WTC11 (cell line): Measurements from ENCODE around the gene MFNG. TPM values are rescaled to one million over a fixed set of nuclear protein-coding genes. Genes with fewer than 3 reads are reported as not detected.

Experiments
- ATAC-seq: fragments of 200-7000 bp; cut with Tn5 transposase; 2 replicates; pipeline ENCODE4 v1.10.0; 2021; ENCODE audit warnings: mild to moderate bottlenecking, moderate library complexity
- CTCF ChIA-PET: fragments of 300-600 bp; sonication (Branson Sonifier 250); formaldehyde crosslinking; loops from one replicate; lab custom pipeline; 2021; ENCODE audit warnings: antibody characterized with exemption; lab: Charles Lee
- POLR2A ChIA-PET: fragments of 350-600 bp; sonication (Branson Sonifier 250); formaldehyde crosslinking; loops from one replicate; lab custom pipeline; 2021; ENCODE audit warnings: antibody characterized with exemption; lab: Charles Lee
- DNase-seq: peaks from one replicate; pipeline ENCODE4 v3.0.0; 2021; ENCODE audit warnings: low spot score
- H3K27ac Mint-ChIP-seq: 2 replicates; pipeline ENCODE4 v1.8.0; 2021; ENCODE audit warnings: mixed read lengths
- H3K27me3 Mint-ChIP-seq: 2 replicates; pipeline ENCODE4 v1.8.0; 2021; ENCODE audit warnings: low read depth, mild to moderate bottlenecking, moderate library complexity, mixed read lengths
- H3K36me3 Mint-ChIP-seq: 2 replicates; pipeline ENCODE4 v1.8.0; 2021; ENCODE audit warnings: mixed read lengths
- H3K4me1 Mint-ChIP-seq: 2 replicates; pipeline ENCODE4 v1.8.0; 2022; ENCODE audit warnings: mixed read lengths
- H3K4me3 Mint-ChIP-seq: 2 replicates; pipeline ENCODE4 v1.8.0; 2021; ENCODE audit warnings: mild to moderate bottlenecking, moderate library complexity, mixed read lengths
- H3K9me3 Mint-ChIP-seq: 2 replicates; pipeline ENCODE4 v1.8.0; 2021; ENCODE audit warnings: mixed read lengths
- ATF1 ChIP-seq: sonication (generic); formaldehyde crosslinking; IDR thresholded peaks from 2 replicates; pipeline ENCODE4 v1.8.1; 2023; ENCODE audit warnings: mild to moderate bottlenecking, moderate library complexity, missing genetic modification reagents
- ETV6 ChIP-seq: sonication (generic); formaldehyde crosslinking; IDR thresholded peaks from 2 replicates; pipeline ENCODE4 v1.8.1; 2022; ENCODE audit warnings: mild to moderate bottlenecking, missing genetic modification reagents
- GABPB1 ChIP-seq: sonication (generic); formaldehyde crosslinking; IDR thresholded peaks from 2 replicates; pipeline ENCODE4 v1.8.1; 2023; ENCODE audit warnings: mild to moderate bottlenecking, missing genetic modification reagents
- KAT7 ChIP-seq: sonication (generic); formaldehyde crosslinking; IDR thresholded peaks from 2 replicates; pipeline ENCODE4 v1.8.1; 2023; ENCODE audit warnings: missing genetic modification reagents, mild to moderate bottlenecking, borderline replicate concordance
- NFATC4 ChIP-seq: fragments of 250-450 bp; sonication (Bioruptor Pico); IDR thresholded peaks from 2 replicates; pipeline ENCODE4 v1.9.0; 2021; ENCODE audit warnings: mild to moderate bottlenecking
- NFYB ChIP-seq: sonication (generic); formaldehyde crosslinking; conservative IDR thresholded peaks from 2 replicates; pipeline ENCODE4 v1.8.0; 2022; ENCODE audit warnings: low read depth, missing genetic modification reagents
- NR1H2 ChIP-seq: sonication (generic); formaldehyde crosslinking; IDR thresholded peaks from 2 replicates; pipeline ENCODE4 v1.9.0; 2021; ENCODE audit warnings: mild to moderate bottlenecking, moderate library complexity, missing genetic modification reagents
- NR2C2 ChIP-seq: sonication (generic); formaldehyde crosslinking; IDR thresholded peaks from 2 replicates; pipeline ENCODE4 v1.8.0; 2022; ENCODE audit warnings: mild to moderate bottlenecking, missing genetic modification reagents
- RORB ChIP-seq: fragments of 250-450 bp; sonication (Bioruptor Pico); IDR thresholded peaks from 2 replicates; pipeline ENCODE4 v1.9.0; 2021; ENCODE audit warnings: mild to moderate bottlenecking
- ZNF121 ChIP-seq: sonication (generic); formaldehyde crosslinking; IDR thresholded peaks from 2 replicates; pipeline ENCODE4 v1.8.0; 2023; ENCODE audit warnings: missing genetic modification reagents
- ZNF232 ChIP-seq: sonication (generic); formaldehyde crosslinking; IDR thresholded peaks from 2 replicates; pipeline ENCODE4 v1.8.0; 2022; ENCODE audit warnings: mild to moderate bottlenecking, missing genetic modification reagents
- ZNF671 ChIP-seq: fragments of 250-450 bp; sonication (Bioruptor Pico); IDR thresholded peaks from 2 replicates; pipeline ENCODE4 v1.8.0; 2021; ENCODE audit warnings: mild to moderate bottlenecking
- total RNA-seq: library from RNA; stranded (reverse); gene quantifications from 3 replicates; pipeline ENCODE4 v1.2.3, GENCODE V29; 2021
- TF ChIP-seq, protein P1 (sequence below): sonication (generic); formaldehyde crosslinking; IDR thresholded peaks from 2 replicates; pipeline ENCODE4 v1.8.1; 2023; ENCODE audit warnings: mild to moderate bottlenecking, missing genetic modification reagents
- TF ChIP-seq, protein P2 (sequence below): sonication (generic); formaldehyde crosslinking; IDR thresholded peaks from 2 replicates; pipeline ENCODE4 v1.8.0; 2022; ENCODE audit warnings: mild to moderate bottlenecking, missing genetic modification reagents
- TF ChIP-seq, protein P3 (sequence below): sonication (generic); formaldehyde crosslinking; IDR thresholded peaks from 2 replicates; pipeline ENCODE4 v1.8.1; 2022; ENCODE audit warnings: mild to moderate bottlenecking, missing genetic modification reagents, moderate library complexity, borderline replicate concordance
- TF ChIP-seq, protein P4 (sequence below): sonication (generic); formaldehyde crosslinking; IDR thresholded peaks from 2 replicates; pipeline ENCODE4 v1.8.0; 2023; ENCODE audit warnings: missing genetic modification reagents
- TF ChIP-seq, protein P5 (sequence below): sonication (generic); formaldehyde crosslinking; IDR thresholded peaks from 2 replicates; pipeline ENCODE4 v1.8.0; 2022; ENCODE audit warnings: mild to moderate bottlenecking, missing genetic modification reagents
- TF ChIP-seq, protein P6 (sequence below): sonication (generic); formaldehyde crosslinking; IDR thresholded peaks from 2 replicates; pipeline ENCODE4 v1.8.1; 2022; ENCODE audit warnings: mild to moderate bottlenecking, moderate library complexity, missing genetic modification reagents

MFNG gene
- total RNA-seq, 1 experiment from 2014 or later, result 3.2 TPM

DNA sequence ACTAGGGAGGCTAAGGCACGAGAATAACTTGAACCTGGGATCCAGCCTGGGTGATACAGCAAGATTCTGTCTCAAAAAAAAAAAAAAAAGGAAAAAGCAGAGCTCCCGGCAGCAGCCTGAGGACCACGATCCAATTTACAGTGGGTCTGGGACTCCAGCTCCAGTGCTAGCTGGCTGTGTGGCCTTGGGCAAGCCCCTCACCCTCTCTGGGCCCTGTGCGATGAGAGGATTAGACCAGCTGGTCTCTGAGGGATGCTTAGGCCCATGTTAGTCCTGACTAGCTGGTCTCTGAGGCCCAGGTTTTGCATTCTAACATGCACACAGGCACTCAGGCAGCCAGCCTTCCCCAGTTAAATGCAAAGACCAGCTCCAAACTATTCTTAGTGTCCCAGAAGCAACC is 19.4 kb upstream of the MFNG start (continued):
- TF ChIP-seq, protein P1, sequence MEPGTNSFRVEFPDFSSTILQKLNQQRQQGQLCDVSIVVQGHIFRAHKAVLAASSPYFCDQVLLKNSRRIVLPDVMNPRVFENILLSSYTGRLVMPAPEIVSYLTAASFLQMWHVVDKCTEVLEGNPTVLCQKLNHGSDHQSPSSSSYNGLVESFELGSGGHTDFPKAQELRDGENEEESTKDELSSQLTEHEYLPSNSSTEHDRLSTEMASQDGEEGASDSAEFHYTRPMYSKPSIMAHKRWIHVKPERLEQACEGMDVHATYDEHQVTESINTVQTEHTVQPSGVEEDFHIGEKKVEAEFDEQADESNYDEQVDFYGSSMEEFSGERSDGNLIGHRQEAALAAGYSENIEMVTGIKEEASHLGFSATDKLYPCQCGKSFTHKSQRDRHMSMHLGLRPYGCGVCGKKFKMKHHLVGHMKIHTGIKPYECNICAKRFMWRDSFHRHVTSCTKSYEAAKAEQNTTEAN (CRISPR knock-in tag), result no peak
- TF ChIP-seq ZNF232 (CRISPR knock-in tag), result no peak

DNA sequence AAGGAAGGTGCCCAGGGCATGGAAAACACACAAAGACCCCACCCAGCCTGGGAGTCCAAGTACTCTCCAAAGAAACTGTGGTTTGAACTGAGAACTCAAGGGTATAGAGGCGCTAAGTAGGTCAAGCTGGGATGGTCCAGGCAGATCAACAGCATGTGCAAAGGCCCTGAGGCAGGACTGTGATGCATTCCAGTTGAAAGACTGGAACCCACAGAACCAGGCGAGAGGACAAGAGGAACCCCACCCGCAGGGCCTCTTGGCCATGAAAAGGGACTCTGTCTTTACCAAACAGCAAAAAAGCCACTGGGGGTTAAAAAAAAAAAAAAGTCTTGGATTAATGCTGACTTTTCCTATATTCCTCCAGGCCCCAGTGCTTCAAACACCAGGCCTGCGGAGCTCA is 18.8 kb upstream of the MFNG start:
- Mint-ChIP-seq H3K9me3 (no peaks in the 10 kb centered on the region), H3K27ac (no peak overlapping the region), H3K27me3 (no peaks in the 10 kb centered on the region), H3K36me3 (no peaks in the 10 kb centered on the region), H3K4me3 (no peak overlapping the region), H3K4me1 (peaks cover 26% of the 10 kb centered on the region)
- POLR2A ChIA-PET, result no interaction called here
- DNase-seq, result no peak
- ATAC-seq, result no peak
- CTCF ChIA-PET, result interaction anchor here (0.7 to 2.7 kb wide), 7 partner anchors 8 to 102 kb away, joined by 3 to 17 read pairs (median 5); no protein-coding TSS in a partner anchor
- TF ChIP-seq, protein P2, sequence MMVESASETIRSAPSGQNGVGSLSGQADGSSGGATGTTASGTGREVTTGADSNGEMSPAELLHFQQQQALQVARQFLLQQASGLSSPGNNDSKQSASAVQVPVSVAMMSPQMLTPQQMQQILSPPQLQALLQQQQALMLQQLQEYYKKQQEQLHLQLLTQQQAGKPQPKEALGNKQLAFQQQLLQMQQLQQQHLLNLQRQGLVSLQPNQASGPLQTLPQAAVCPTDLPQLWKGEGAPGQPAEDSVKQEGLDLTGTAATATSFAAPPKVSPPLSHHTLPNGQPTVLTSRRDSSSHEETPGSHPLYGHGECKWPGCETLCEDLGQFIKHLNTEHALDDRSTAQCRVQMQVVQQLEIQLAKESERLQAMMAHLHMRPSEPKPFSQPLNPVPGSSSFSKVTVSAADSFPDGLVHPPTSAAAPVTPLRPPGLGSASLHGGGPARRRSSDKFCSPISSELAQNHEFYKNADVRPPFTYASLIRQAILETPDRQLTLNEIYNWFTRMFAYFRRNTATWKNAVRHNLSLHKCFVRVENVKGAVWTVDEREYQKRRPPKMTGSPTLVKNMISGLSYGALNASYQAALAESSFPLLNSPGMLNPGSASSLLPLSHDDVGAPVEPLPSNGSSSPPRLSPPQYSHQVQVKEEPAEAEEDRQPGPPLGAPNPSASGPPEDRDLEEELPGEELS (CRISPR knock-in tag), result no peak
- TF ChIP-seq, protein P3, sequence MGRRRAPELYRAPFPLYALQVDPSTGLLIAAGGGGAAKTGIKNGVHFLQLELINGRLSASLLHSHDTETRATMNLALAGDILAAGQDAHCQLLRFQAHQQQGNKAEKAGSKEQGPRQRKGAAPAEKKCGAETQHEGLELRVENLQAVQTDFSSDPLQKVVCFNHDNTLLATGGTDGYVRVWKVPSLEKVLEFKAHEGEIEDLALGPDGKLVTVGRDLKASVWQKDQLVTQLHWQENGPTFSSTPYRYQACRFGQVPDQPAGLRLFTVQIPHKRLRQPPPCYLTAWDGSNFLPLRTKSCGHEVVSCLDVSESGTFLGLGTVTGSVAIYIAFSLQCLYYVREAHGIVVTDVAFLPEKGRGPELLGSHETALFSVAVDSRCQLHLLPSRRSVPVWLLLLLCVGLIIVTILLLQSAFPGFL (CRISPR knock-in tag), result no peak
- TF ChIP-seq ZNF671 (CRISPR knock-in tag) (no peak), NR2C2 (CRISPR knock-in tag) (no peak), NR1H2 (no peak), NFATC4 (CRISPR knock-in tag) (no peak), GABPB1 (CRISPR knock-in tag) (no peak), ZNF121 (no peak), NFYB (CRISPR knock-in tag) (no peak), ATF1 (CRISPR knock-in tag) (no peak), KAT7 (CRISPR knock-in tag) (no peak), RORB (CRISPR knock-in tag) (no peak)
- TF ChIP-seq, protein P4, sequence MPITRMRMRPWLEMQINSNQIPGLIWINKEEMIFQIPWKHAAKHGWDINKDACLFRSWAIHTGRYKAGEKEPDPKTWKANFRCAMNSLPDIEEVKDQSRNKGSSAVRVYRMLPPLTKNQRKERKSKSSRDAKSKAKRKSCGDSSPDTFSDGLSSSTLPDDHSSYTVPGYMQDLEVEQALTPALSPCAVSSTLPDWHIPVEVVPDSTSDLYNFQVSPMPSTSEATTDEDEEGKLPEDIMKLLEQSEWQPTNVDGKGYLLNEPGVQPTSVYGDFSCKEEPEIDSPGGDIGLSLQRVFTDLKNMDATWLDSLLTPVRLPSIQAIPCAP (CRISPR knock-in tag), result no peak
- TF ChIP-seq, protein P5, sequence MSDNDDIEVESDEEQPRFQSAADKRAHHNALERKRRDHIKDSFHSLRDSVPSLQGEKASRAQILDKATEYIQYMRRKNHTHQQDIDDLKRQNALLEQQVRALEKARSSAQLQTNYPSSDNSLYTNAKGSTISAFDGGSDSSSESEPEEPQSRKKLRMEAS (CRISPR knock-in tag), result no peak
- TF ChIP-seq, protein P6, sequence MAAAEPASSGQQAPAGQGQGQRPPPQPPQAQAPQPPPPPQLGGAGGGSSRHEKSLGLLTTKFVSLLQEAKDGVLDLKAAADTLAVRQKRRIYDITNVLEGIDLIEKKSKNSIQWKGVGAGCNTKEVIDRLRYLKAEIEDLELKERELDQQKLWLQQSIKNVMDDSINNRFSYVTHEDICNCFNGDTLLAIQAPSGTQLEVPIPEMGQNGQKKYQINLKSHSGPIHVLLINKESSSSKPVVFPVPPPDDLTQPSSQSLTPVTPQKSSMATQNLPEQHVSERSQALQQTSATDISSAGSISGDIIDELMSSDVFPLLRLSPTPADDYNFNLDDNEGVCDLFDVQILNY, result no peak

DNA sequence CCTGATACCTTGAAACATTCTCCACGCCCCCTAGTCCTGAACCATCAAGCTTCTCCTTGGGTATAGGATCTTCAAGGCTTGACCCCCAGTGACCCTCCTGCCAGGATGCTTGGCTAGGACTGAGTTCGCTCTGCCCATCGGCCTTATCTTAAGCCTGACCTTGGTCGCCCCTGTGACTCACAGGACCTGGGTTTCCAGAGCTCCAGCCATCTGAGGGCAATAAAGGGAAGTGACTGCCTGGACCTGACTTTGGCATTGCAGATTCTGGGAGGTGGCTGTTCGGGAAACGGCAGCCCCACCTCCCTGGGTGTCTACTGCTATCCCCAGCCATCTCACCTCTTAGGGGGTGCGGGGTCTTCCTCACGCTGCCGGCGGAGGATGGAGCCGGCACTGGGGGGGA is 17.7 kb upstream of the MFNG start:
- H3K4me3 Mint-ChIP-seq, result no peak overlapping the region
- no peaks in the 10 kb centered on the region for H3K9me3 Mint-ChIP-seq
- no peak for DNase-seq
- TF ChIP-seq ETV6 (CRISPR knock-in tag), result no peak
- TF ChIP-seq KAT7 (CRISPR knock-in tag), result no peak
- TF ChIP-seq, all 79 proteins: peak for 0
- Mint-ChIP-seq H3K36me3 (no peaks in the 10 kb centered on the region), H3K27ac (no peak overlapping the region), H3K4me1 (peaks cover 29% of the 10 kb centered on the region), H3K27me3 (no peaks in the 10 kb centered on the region)
- no peak for ATAC-seq
- ChIA-PET CTCF (interaction anchor here (3.1 kb wide), 1 partner anchor 31 kb away, joined by 10 read pairs; no protein-coding TSS in a partner anchor), POLR2A (no interaction called here)
